ENCODE results near the gene NPAS3. TPM values are rescaled to one million over a fixed set of nuclear protein-coding genes. Genes with fewer than 3 reads are reported as not detected.

Gene NPAS3
- total and polyA plus RNA-seq, 2 of the 13 experiments (the other 11 are each of a cell fraction or from before 2014, with no cell fraction given) = not detected

- DNase-seq (ENCODE audit: low spot score) (no peak), ATAC-seq (no peak), FAIRE-seq (no peak)
- Histone ChIP-seq H3K27me3 (ENCODE audit: control insufficient read depth in 1 of 2, insufficient read depth in 2 of 2, low read length in 2 of 2) (no peaks in the 10 kb centered on the region), H4K20me1 (ENCODE audit: insufficient read depth, low read length) (no peaks in the 10 kb centered on the region; the same call in 1 of the 2 replicates), H3K4me2 (ENCODE audit: low read depth, low read length) (no peak overlapping the region), H3K9me3 (ENCODE audit: low read length) (no peaks in the 10 kb centered on the region), H3K4me1 (ENCODE audit: insufficient read depth, low read length) (no peaks in the 10 kb centered on the region), H3K79me2 (ENCODE audit: insufficient read depth, low read length) (no peaks in the 10 kb centered on the region), H3K36me3 (replicated peaks in 1 of 2; ENCODE audit: control insufficient read depth in 1 of 2, insufficient read depth in 2 of 2, low read length in 2 of 2) (no peaks in the 10 kb centered on the region), H3K4me3 (replicated peaks in 1 of 3; ENCODE audit: insufficient read depth in 1 of 3, low read depth in 2 of 3, low read length in 3 of 3) (no peak overlapping the region), H3K27ac (ENCODE audit: extremely low read length, insufficient read depth, low read length) (no peak overlapping the region), H2AFZ (ENCODE audit: low read length) (no peak overlapping the region), H3K9ac (ENCODE audit: insufficient read depth, low read depth, low read length) (no peak overlapping the region)
- in situ Hi-C loops (cut with HindIII; ENCODE audit: extremely low pct_ligation_motif_present, low pct_unique_long_range_greater_than_20kb) = no loop called here
- no TSS peak for BruUV-seq (replicated peaks)
- POLR2A ChIA-PET = no interaction called here
- TF ChIP-seq BCL6 (CRISPR knock-in tag; IDR thresholded peaks at IDR 0.05) (peak; percentile 74), RARA (CRISPR knock-in tag; IDR thresholded peaks at IDR 0.05) (peak; percentile 54)
- TF ChIP-seq, protein P1, sequence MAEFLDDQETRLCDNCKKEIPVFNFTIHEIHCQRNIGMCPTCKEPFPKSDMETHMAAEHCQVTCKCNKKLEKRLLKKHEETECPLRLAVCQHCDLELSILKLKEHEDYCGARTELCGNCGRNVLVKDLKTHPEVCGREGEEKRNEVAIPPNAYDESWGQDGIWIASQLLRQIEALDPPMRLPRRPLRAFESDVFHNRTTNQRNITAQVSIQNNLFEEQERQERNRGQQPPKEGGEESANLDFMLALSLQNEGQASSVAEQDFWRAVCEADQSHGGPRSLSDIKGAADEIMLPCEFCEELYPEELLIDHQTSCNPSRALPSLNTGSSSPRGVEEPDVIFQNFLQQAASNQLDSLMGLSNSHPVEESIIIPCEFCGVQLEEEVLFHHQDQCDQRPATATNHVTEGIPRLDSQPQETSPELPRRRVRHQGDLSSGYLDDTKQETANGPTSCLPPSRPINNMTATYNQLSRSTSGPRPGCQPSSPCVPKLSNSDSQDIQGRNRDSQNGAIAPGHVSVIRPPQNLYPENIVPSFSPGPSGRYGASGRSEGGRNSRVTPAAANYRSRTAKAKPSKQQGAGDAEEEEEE (CRISPR knock-in tag; IDR thresholded peaks at IDR 0.05; ENCODE audit: borderline replicate concordance) = no peak
- CTCF ChIA-PET (ENCODE audit: low intra/inter-chr PET ratio, low total read pairs) = no interaction called here
- intact Hi-C loops (cut with micrococcal nuclease; ENCODE audit: unreplicated experiment) = no loop called here
Measured at GRCh38 chr14:33629792-33630191, 691.1 kb downstream of the NPAS3 start.

DNA sequence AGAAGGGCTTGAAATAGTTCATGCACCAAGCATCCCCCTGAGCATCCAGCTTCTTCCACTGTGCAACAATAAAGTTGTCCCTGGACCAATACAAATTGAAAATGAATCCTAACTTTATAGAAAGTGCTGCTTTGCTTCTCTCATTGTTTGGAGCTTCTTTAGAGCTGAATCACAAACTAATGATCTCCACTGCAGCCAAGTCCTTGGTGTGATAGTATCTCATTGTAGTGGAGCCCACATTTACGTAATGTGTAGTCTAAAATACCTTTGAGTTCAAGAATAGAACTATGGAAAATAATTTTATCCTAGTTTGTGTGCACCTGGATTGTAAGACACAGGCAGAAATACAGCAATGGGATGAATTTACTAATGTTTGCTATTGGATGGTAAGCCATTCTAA, 692.3 kb downstream of the NPAS3 start:
- no peaks in the 10 kb centered on the region for H4K20me1 ChIP-seq (ENCODE audit: insufficient read depth, low read length)
- H3K9me3 ChIP-seq (ENCODE audit: low read length) = no peaks in the 10 kb centered on the region
- H3K4me2 ChIP-seq (ENCODE audit: low read depth, low read length) = no peak overlapping the region
- no peak for ATAC-seq
- intact Hi-C loops (cut with micrococcal nuclease; ENCODE audit: unreplicated experiment) = no loop called here
- ChIA-PET POLR2A (no interaction called here), CTCF (ENCODE audit: low intra/inter-chr PET ratio, low total read pairs) (no interaction called here)
- no peak overlapping the region for H2AFZ ChIP-seq (ENCODE audit: low read length)
- 22% methylated on average over 1 of the region's 1 CpG for WGBS (ENCODE audit: low lambda C conversion rate)
- H3K4me1 ChIP-seq (ENCODE audit: insufficient read depth, low read length) = no peaks in the 10 kb centered on the region
- no peaks in the 10 kb centered on the region for H3K79me2 ChIP-seq (ENCODE audit: insufficient read depth, low read length)
- H3K4me3 ChIP-seq (replicated peaks in 1 of 3; ENCODE audit: insufficient read depth in 1 of 3, low read depth in 2 of 3, low read length in 3 of 3) = no peak overlapping the region
- H3K9ac ChIP-seq (ENCODE audit: insufficient read depth, low read depth, low read length) = no peak overlapping the region
- in situ Hi-C loops (cut with HindIII; ENCODE audit: extremely low pct_ligation_motif_present, low pct_unique_long_range_greater_than_20kb) = no loop called here
- H3K36me3 ChIP-seq (replicated peaks in 1 of 2; ENCODE audit: control insufficient read depth in 1 of 2, insufficient read depth in 2 of 2, low read length in 2 of 2) = no peaks in the 10 kb centered on the region
- no peak for FAIRE-seq
- no TSS peak for BruUV-seq (replicated peaks)
- DNase-seq (ENCODE audit: low spot score) = no peak
- TF ChIP-seq BRF2 (CRISPR knock-in tag; IDR thresholded peaks at IDR 0.05) = no peak
- no peak for TF ChIP-seq YEATS4 (CRISPR knock-in tag; IDR thresholded peaks at IDR 0.05; ENCODE audit: borderline replicate concordance)
- TF ChIP-seq, protein P2, sequence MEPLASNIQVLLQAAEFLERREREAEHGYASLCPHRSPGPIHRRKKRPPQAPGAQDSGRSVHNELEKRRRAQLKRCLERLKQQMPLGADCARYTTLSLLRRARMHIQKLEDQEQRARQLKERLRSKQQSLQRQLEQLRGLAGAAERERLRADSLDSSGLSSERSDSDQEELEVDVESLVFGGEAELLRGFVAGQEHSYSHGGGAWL (CRISPR knock-in tag; IDR thresholded peaks at IDR 0.05) = no peak
- no peak for TF ChIP-seq HOXA3 (CRISPR knock-in tag; IDR thresholded peaks at IDR 0.05)
- no peak for TF ChIP-seq RFX1 (IDR thresholded peaks at IDR 0.05)
- TF ChIP-seq SOX13 (IDR thresholded peaks at IDR 0.05) = no peak
- TF ChIP-seq SOX13 (CRISPR knock-in tag; conservative IDR thresholded peaks at IDR 0.05 in 1 of 2, IDR thresholded peaks at IDR 0.05 in 1 of 2) = no peak
- no peak for TF ChIP-seq ZBTB21 (CRISPR knock-in tag; IDR thresholded peaks at IDR 0.05)
- no peak for TF ChIP-seq ZNF280B (CRISPR knock-in tag; IDR thresholded peaks at IDR 0.05; ENCODE audit: borderline replicate concordance)
- no peak for TF ChIP-seq ETV6 (CRISPR knock-in tag; conservative IDR thresholded peaks at IDR 0.05)
- peaks cover 0 to 2% of the 10 kb centered on the region in 2 experiments; a peak in 1 of 5 replicates for H3K27me3 ChIP-seq (ENCODE audit: control insufficient read depth in 1 of 2, insufficient read depth in 2 of 2, low read length in 2 of 2)
- no peak overlapping the region for H3K27ac ChIP-seq (ENCODE audit: extremely low read length, insufficient read depth, low read length)

Data from HepG2 (cell line).